Measurements from ENCODE around the gene MYH14.

DNA sequence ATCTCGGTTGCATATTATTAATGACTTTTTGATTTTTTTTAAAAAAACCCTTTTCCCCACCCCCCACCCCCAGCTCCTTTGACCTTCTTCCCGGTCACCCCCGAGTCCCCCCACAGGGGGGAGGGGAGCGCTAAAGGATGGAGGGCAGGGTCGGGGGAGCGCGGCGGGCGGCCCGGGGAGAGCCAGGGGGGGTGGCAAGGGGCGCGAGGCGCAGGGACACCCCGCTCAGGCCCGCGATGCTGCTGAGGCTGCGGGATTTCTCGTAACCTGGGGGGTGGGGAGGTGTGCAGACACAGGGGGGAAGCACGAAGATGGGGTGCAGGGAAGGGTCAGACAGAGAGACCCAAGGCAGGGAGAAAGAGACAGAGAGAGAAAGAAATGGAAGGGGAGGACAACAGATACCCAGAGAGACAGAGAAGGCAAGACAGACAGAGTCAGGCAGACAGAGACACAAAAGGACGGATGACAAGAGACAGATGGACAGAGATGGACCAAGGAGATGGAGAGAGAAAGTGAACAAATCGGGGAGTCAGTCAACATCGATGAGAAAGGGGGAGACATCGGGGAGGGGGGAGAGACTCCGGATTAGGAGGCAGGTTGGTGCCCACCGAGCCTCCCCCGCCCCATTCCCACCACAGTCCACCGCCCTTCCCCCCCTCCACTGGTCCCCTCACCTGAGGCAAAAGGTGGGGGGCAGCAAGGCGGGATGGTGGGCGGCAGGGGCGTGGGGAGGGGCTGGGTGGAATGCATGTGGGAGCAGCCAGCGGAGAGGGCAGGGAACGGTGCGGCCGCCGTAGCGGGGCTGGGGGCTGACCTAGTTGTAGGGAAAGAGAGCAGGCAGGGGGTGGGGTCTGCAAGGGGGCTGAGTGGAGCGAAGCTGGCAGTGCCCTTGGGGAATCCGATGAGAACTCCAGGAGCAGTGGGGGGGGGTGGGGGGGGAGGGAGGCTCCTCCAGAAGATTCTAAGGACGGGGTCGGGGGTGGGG, 111.6 kb downstream of the MYH14 start:
- TF ChIP-seq POLR2A (IDR thresholded peaks at IDR 0.05) = no peak
- TF ChIP-seq, protein P1, sequence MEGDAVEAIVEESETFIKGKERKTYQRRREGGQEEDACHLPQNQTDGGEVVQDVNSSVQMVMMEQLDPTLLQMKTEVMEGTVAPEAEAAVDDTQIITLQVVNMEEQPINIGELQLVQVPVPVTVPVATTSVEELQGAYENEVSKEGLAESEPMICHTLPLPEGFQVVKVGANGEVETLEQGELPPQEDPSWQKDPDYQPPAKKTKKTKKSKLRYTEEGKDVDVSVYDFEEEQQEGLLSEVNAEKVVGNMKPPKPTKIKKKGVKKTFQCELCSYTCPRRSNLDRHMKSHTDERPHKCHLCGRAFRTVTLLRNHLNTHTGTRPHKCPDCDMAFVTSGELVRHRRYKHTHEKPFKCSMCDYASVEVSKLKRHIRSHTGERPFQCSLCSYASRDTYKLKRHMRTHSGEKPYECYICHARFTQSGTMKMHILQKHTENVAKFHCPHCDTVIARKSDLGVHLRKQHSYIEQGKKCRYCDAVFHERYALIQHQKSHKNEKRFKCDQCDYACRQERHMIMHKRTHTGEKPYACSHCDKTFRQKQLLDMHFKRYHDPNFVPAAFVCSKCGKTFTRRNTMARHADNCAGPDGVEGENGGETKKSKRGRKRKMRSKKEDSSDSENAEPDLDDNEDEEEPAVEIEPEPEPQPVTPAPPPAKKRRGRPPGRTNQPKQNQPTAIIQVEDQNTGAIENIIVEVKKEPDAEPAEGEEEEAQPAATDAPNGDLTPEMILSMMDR (IDR thresholded peaks at IDR 0.05 in 4 of 5, conservative IDR thresholded peaks at IDR 0.05 in 1 of 5) = no peak
